ENCODE data around the gene PRKRIP1. TPM values are rescaled to one million over a fixed set of nuclear protein-coding genes. Genes with fewer than 3 reads are reported as not detected.
"Not testable (repeated sequence)": the region's sequence is repeated elsewhere in the genome, so short reads cannot be mapped to it uniquely, and the experiment has no call there.

The PRKRIP1 gene
- total RNA-seq, 1 donor from 2014 or later, result 26.1 TPM

DNA sequence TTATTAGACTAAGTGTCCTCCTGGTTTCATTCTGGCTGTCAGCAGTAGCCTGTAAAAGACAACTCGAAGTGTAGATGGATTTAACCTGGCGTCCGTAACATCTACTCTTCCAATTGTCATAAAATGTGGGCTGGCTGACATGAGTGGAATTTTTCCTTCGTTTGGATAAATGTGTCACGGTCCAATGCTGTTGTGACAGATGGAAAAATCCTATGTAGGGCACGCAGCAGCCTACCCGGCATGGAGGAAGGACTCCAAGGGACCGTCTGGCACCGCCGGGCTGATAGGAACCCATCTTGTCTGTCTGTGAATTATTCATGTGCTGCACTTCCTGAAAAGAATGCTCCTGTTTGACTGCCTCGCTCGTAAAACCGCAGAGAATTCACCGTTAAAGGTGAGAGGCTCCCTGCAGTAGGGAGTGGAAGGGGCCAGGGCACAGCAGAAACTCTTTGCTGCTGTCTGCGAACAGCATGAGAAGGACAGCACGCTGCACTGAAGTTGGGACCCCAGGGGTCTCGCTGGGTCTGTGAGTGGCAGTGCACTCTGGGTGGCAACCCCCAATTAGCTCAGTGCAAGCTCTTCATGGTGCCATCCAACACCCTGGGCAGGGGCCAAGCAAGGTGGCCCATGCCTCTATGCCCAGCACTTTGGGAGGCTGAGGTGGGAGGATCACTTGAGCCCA, 35.6 kb downstream of the PRKRIP1 start:
- peak; percentile 65 for DNase-seq (ENCODE audit: low read depth)

GRCh38 chr7:102432442-102433218, 36.5 kb downstream of the PRKRIP1 start:
- DNase-seq (ENCODE audit: low read depth), result peak; percentile 14

- DNase-seq (ENCODE audit: low read depth), result no peak
Measured at GRCh38 chr7:102433219-102434038, 37.3 kb downstream of the PRKRIP1 start, which contains the start of gene ORAI2. Gene ORAI2, plus strand, starts transcription at chr7:102433575. Its CDS starts 5,382 bp downstream, at chr7:102438957.

GRCh38 chr7:102434039-102434486, 37.9 kb downstream of the PRKRIP1 start:
- peak; percentile 28 for DNase-seq (ENCODE audit: low read depth)

GRCh38 chr7:102436118-102436517, 40.0 kb downstream of the PRKRIP1 start:
- no peak for DNase-seq (ENCODE audit: low read depth)

DNA sequence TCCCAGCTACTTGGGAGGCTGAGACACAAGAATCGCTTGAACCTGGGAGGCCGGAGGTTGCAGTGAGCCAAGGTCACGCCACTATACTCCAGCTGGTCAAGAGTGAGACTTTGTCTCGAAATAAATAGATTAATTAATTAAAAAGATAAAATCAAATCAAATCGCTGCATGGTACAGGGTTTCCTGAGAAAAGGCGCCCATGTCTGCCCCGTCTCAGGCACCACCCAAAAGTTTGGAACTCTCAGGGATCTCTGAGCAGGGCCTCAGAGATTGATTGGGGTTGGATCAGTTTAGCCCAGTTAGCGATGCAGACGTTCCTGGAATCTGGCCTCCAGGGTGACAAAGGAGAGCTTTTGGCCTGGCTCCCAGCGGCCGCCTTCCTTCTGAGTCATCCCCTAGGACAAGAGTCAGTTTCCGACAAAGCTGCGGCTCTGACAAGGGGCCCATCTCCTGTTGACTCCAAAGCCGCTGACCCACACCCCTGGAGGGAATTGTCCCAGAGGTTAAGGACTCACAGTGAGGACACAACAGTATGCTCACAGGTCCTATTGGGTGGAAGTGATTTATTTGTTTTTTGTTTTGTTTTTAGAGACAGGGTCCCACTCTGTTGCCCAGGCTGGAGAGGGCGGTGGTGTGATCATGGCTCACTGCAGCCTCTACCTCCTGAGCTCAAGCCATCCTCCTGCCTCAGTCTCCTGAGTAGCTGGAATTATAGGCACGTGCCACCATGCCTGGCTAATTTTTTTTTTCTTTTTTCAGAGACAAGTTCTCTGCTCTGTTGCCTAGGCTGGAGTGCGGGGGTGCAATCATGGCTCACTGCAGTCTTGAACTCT, 44.0 kb downstream of the PRKRIP1 start:
- DNase-seq (ENCODE audit: low read depth), result peak; percentile 76

GRCh38 chr7:102444961-102445673, 49.0 kb downstream of the PRKRIP1 start:
- no peak for DNase-seq (ENCODE audit: low read depth)

- no peak for DNase-seq (ENCODE audit: low read depth)
Measured at GRCh38 chr7:102445674-102446071, 49.5 kb downstream of the PRKRIP1 start.

DNA sequence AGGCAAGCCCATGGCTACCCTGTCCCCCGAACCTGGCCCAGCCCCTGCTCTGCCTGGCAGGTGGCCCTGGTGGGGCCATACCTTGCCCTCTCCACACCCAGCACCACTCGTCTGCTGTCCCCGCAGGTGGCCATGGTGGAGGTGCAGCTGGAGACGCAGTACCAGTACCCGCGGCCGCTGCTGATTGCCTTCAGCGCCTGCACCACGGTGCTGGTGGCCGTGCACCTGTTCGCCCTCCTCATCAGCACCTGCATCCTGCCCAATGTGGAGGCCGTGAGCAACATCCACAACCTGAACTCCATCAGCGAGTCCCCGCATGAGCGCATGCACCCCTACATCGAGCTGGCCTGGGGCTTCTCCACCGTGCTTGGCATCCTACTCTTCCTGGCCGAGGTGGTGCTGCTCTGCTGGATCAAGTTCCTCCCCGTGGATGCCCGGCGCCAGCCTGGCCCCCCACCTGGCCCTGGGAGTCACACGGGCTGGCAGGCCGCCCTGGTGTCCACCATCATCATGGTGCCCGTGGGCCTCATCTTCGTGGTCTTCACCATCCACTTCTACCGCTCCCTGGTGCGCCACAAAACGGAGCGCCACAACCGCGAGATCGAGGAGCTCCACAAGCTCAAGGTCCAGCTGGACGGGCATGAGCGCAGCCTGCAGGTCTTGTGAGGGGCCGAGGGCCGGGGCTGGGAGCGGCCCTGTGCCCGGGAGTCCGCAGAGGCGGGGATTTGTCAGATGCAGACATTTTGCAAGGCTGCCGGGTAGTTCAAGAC, 50.4 kb downstream of the PRKRIP1 start:
- no peak for DNase-seq (ENCODE audit: low read depth)

DNA sequence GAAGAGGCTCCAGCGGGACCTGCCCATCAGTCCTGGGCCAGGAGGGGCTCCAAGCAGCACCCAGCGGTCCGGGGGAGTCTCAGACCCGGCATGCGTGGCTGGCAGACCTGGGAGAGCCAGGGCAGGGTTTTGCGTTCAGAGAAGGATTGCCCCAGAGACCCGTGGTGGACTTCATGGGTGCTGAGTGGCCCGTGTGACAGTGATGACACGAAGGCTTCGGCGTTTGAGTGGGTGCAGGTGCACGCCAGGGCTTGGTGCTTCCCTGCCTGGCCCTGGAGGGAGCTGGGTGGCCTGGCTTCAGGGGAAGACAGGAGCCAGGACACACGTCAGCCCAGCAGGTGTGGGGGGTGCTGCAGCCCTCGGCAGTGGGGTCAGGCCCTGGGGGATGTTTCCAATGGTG, 51.1 kb downstream of the PRKRIP1 start:
- no peak for DNase-seq (ENCODE audit: low read depth)

DNA sequence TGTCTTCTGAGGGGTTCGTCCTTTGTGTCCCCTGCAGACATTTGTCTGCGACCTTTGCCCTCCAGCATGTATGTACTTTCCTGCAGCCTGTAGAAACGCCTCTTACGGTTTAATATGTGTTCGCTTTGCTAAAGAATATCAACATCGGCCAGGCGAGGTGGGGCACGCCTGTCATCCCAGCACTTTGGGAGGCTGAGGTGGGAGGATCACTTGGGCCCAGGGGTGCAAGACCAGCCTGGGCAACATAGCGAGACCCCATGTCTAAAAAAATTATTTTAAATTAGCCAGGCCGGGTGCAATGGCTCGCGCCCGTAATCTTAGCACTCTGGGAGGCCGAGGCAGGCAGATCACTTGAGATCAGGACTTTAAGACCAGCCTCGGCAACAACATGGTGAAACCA, 53.0 kb downstream of the PRKRIP1 start:
- DNase-seq (ENCODE audit: low read depth), result no peak

DNA sequence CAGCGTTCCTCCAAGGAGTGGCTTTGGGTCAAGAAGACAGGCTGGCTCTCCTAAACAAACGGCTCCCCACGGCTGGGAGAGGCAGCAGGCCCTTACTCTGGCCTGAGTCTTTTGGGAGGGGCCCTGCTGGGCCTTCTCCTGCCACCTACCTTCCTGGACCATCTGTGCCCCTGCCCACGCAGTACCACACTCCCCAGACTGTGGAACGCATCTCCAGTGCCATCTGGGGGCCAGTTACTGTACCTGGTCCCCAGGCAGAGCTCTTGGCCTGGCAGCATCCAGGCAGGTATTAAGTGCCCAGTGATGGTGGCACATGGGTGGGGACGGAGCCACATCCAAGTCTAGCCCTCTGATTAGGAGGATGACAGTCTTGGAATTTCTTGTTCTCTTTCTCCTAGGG, 54.1 kb downstream of the PRKRIP1 start:
- no peak for DNase-seq (ENCODE audit: low read depth)

DNA sequence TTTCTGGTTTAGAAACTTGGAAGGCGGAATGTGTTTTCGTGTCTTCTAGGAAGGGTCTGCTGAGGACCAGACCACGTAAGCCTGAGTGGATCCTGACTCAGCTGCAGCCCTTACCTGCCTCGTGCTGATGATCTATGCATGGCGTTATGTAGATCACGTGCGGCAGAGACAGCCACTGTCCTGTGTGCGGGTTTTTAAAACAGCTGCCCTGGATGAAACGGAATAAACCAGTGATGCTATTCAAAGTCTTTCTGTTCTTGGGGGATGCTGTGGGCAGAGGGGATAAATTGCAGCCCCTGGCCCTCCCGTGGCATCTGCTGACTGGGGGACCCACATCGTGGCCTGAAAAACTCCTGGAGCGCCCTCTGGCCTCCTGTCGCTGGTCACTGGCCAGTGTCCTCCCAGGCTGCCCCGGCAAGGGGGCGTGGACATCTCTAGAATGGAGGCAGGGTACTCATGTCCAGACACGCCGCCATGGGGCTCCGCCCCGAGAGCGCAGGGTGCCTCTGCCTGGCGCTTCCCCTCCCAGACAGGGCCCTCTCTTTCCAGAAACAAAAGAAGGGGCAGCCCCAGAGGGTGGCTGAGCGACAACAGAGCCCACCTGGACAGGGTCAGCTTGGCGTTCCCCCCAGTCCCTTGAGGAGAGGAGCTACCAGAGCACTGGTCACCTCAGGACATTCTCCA, 55.4 kb downstream of the PRKRIP1 start:
- no peak for DNase-seq (ENCODE audit: low read depth)

DNA sequence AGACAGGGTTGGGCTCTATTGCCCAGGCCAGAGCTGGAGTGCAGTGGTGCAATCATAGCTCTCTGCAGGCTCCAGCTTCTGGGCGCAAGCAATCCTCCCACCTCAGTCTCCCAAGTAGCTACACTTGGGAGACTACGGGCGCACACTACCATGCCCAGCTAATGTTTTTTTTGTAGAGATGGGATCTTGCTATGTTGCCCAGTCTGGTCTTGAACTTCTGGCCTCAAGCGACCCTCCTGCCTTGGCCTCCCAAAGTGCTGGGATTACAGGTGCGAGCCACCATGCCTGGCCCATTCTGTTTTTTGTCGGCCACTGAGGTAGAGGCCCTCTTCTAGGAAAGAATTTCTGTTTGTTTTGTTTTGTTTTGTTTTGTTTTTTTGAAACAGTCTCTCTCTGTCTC, 56.3 kb downstream of the PRKRIP1 start:
- DNase-seq (ENCODE audit: low read depth), result no peak

DNA sequence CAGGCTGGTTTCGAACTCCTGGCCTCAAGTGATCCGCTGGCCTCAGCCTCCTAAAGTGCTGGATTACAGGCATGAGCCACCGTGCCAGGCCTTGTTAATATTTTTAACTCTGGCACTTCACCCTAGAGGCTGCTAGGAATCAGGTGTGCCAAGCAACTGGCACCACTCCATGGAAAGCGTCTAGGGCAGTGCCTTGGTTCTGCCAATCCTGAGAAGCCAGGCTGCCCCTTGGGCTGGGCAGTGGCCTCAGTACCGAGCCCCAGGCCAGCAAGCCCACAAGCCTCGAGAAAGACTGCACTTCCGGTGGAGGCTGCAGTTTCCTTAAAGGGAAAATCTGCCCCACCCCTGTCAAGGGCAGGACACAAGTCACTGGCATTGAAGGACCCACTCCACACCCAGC, 57.2 kb downstream of the PRKRIP1 start:
- no peak for DNase-seq (ENCODE audit: low read depth)

DNA sequence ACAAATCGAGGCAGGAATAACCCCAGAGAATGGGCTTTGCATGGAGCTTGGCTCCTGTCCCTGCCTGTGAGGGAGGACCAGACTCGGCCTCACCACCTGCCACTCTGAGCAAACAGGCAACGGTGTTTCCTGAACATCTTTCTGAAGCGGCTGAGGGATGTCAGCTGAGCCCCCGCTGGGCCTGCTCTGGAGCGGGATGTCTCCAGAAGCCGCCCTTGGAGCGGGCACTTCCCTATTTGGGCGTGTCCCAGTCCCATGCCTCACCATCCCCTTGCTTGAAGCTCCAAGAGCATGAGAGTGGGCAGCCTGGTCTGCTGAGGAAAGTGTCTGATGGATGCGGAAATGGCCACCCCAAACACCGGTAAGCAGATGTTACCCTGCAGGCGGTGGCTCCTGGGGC, 58.3 kb downstream of the PRKRIP1 start:
- DNase-seq (ENCODE audit: low read depth), result no peak

DNA sequence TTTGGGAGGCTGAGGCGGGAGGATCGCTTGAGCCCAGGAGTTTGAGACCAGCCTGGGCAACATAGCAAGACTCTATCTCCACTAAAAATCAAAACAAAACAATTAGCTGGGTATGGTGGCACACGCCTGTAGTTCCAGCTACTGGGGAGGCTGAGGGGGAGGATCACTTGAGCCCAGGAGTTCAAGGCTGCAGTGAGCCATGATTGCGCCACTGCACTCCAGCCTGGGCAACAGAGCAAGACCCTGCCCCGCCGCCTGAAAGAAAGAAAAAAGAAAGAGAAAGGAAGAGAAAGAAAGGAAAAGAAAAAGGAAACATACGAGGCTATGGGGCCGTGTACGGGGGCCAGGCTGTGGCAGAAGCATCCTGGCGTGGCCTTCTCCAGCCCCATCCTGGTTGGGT, 58.8 kb downstream of the PRKRIP1 start:
- not testable (repeated sequence) for DNase-seq (ENCODE audit: low read depth)

DNA sequence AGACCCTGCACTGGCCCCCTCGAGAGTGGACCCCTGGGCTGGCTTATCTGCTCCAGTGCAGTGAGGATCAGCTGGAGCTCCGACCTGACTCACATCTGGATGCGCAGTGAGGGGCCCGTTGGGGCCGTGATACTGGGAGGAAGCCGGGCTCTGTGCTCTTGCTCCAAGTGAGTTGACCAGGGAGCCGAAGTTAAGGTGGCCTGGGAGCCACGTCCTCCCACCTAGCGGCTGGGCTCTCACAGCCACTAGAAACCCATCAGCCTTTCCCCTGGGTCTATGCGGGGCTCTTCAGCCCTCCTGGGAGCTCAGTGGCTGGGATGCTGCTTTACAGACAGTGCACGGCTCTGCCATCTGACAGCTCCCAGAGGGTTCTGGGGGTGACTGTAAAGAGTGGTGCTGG, 59.4 kb downstream of the PRKRIP1 start:
- DNase-seq (ENCODE audit: low read depth), result no peak

DNA sequence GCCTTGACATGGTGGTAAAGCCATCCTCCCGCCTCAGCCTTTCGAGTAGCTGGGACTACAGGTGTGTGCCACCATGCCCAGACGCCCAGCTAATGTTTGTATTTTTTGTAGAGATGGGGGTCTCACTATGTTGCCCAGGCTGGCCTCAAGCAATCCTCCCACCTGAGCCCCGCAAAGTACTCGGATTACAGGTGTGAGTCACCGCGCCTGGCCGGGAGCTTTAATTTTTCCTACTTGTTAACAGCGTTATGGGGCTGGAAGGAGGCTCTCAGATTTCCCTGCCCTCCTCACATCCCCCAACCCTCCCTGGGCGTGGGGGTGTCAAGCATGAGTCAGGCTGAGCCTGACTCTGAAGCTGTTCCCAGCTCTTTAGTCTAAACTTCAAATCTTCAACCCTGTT, 60.2 kb downstream of the PRKRIP1 start:
- peak; percentile 37 for DNase-seq (ENCODE audit: low read depth)

Data from renal cortical epithelial cell (primary cell).